ENCODE results near the gene CCDC102B.
A peak's percentile ranks its signal among the peaks of the same experiment; 100 is the strongest.

Gene CCDC102B

DNA sequence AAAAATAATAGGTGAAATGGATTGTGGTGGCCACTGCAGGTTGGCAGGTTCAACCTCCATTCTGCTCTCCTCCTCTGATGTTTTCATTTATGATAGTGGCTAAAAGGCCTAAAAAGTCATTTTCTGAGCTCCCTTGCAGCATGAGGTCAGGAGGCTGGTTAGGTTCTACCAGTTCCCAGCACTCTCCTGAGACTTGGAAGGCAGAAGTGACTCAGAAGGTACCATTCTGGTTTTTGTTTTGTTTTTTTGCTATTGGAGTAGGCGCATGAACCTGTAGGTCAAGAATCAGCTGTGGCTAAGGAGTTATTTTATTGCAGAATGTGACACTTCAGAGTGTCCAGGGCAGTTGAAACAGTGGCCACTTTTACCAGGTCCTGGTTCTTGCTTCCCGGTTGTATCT lies 181.9 kb downstream of the CCDC102B start:
- Histone ChIP-seq H3K36me3 (replicated peaks) (no peaks in the 10 kb centered on the region), H3K4me3 (ENCODE audit: low read depth, low read length) (no peak overlapping the region), H3K27ac (no peak overlapping the region), H3K27me3 (replicated peaks) (no peaks in the 10 kb centered on the region)
- DNase-seq, result no peak
- TF ChIP-seq, protein P1, sequence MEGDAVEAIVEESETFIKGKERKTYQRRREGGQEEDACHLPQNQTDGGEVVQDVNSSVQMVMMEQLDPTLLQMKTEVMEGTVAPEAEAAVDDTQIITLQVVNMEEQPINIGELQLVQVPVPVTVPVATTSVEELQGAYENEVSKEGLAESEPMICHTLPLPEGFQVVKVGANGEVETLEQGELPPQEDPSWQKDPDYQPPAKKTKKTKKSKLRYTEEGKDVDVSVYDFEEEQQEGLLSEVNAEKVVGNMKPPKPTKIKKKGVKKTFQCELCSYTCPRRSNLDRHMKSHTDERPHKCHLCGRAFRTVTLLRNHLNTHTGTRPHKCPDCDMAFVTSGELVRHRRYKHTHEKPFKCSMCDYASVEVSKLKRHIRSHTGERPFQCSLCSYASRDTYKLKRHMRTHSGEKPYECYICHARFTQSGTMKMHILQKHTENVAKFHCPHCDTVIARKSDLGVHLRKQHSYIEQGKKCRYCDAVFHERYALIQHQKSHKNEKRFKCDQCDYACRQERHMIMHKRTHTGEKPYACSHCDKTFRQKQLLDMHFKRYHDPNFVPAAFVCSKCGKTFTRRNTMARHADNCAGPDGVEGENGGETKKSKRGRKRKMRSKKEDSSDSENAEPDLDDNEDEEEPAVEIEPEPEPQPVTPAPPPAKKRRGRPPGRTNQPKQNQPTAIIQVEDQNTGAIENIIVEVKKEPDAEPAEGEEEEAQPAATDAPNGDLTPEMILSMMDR (IDR thresholded peaks at IDR 0.05; ENCODE audit: low read depth, low read length, missing control alignments), result no peak
- in situ Hi-C loops (cut with HindIII; ENCODE audit: low pct_ligation_motif_present, low sequenced_read_pairs), result no loop called here

DNA sequence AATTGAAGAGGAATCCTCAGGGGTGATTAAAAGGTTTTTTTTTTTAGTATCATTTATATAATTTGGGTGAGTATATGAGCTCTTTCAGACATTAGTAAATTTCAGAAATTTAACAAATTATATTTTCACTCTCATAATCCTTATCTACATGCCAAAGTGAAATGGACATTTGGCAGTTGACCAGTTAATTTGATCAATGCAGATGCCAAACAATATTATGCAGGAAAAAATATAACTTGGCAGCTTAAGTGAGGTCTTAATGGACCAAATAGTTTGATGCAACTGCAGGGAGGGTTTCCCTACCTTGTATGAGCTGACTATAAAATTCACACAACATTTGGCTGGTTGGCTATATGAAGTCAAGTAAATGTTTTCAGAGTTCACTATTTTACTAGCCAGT lies 185.2 kb downstream of the CCDC102B start:
- DNase-seq, result no peak
- Histone ChIP-seq H3K27me3 (replicated peaks) (no peaks in the 10 kb centered on the region), H3K36me3 (replicated peaks) (no peaks in the 10 kb centered on the region), H3K27ac (no peak overlapping the region), H3K4me3 (ENCODE audit: low read depth, low read length) (no peak overlapping the region)
- in situ Hi-C loops (cut with HindIII; ENCODE audit: low pct_ligation_motif_present, low sequenced_read_pairs), result no loop called here
- TF ChIP-seq, protein P1 (IDR thresholded peaks at IDR 0.05; ENCODE audit: low read depth, low read length, missing control alignments), result no peak

DNA sequence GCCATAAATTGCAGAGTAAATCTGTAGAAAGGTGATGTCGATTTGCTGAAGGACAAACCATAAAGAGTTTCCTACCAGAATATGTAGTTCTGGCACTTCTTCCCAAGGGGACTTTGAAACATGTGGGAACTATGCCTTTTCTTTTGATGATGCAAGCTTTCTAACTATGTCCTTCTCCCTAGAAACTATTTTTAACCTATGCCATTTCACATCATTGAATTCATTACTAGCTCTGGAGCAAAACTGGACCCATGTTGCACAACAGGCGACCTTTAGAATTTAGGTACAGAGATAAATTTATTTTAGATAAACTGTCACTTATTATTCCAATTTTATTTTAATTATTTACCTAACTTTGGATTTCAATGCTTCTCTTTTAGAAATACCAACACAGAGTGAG lies 186.5 kb downstream of the CCDC102B start:
- no peak overlapping the region for H3K27ac ChIP-seq
- DNase-seq, result no peak
- H3K27me3 ChIP-seq (replicated peaks), result no peaks in the 10 kb centered on the region
- in situ Hi-C loops (cut with HindIII; ENCODE audit: low pct_ligation_motif_present, low sequenced_read_pairs), result no loop called here
- H3K36me3 ChIP-seq (replicated peaks), result no peaks in the 10 kb centered on the region
- no peak overlapping the region for H3K4me3 ChIP-seq (ENCODE audit: low read depth, low read length)
- TF ChIP-seq, protein P1 (IDR thresholded peaks at IDR 0.05; ENCODE audit: low read depth, low read length, missing control alignments), result no peak

DNA sequence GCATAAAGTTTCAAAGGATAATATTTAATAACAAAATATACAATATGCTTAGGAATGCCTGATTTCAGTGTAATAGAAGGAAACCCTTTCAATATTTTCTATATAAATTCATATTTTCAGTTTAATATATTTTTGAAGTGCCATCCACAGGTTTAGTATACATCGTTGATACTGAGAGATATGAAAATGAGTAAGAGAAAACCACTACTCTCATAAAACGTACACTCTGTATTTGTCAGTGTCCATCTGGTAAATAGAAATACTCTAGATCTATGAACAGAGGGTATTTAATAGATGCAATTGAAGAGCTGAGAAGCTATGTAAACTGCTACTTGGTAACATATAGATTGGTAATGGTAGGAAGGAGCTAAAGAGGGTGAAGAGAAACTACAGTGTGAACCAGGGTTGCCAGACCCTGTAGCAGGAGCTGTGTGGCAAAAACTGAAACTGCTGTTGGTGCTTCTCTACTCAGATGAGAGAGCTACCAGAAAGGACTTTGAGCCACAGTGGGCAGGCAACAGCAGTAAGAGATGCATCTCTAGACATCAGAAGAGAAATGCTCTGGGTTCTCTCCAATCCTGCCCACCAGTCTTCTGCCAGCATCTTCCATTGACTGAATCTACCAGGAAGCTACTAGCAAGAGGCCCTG lies 187.4 kb downstream of the CCDC102B start:
- H3K4me3 ChIP-seq (ENCODE audit: low read depth, low read length), result no peak overlapping the region
- H3K27me3 ChIP-seq (replicated peaks), result no peaks in the 10 kb centered on the region
- no peak overlapping the region for H3K27ac ChIP-seq
- DNase-seq, result no peak
- no peaks in the 10 kb centered on the region for H3K36me3 ChIP-seq (replicated peaks)
- TF ChIP-seq, protein P1 (IDR thresholded peaks at IDR 0.05; ENCODE audit: low read depth, low read length, missing control alignments), result no peak
- in situ Hi-C loops (cut with HindIII; ENCODE audit: low pct_ligation_motif_present, low sequenced_read_pairs), result no loop called here

DNA sequence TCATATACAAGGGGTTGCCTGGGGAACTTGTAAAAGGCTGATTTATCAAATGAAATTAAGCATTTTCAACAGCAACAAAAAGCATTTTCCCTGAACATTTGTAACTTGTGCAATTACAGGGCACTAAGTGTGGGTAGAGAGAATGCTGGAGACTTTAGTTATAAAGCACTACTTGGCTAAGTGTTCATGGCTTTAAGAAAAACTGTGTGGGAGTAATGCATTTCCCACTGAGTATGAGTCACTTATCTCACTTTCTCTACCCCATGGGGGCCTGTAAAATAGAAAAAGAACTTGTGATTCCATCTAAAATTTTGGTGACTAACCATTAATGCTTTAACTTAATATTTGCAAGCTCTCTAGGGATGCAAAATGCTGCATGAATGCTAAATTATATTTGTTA lies 193.4 kb downstream of the CCDC102B start:
- in situ Hi-C loops (cut with HindIII; ENCODE audit: low pct_ligation_motif_present, low sequenced_read_pairs), result no loop called here
- peak; percentile 43 for DNase-seq
- TF ChIP-seq, protein P1 (IDR thresholded peaks at IDR 0.05; ENCODE audit: low read depth, low read length, missing control alignments), result no peak

More for the DNA sequence above, 193.4 kb downstream of the CCDC102B start:
- H3K27ac ChIP-seq, result no peak overlapping the region
- H3K36me3 ChIP-seq (replicated peaks), result no peaks in the 10 kb centered on the region
- H3K4me3 ChIP-seq (ENCODE audit: low read depth, low read length), result no peak overlapping the region
- no peaks in the 10 kb centered on the region for H3K27me3 ChIP-seq (replicated peaks)

Measured in brain microvascular endothelial cell (primary cell).